Vagina (tissue), 2 donors: ENCODE data around the gene MCL1. TPM values are rescaled to one million over a fixed set of nuclear protein-coding genes. Genes with fewer than 3 reads are reported as not detected.
A peak's percentile ranks its signal among the peaks of the same experiment; 100 is the strongest.

Source experiments
- DNase-seq, 2 donors: peaks; one replicate each; pipeline ENCODE4 v3.0.0-alpha.2; 2017; ENCODE audit errors: extremely low spot score in 2 of 2
- H3K27ac ChIP-seq: fragments of 200-600 bp; sonication (generic); one replicate; pipeline ENCODE4 v1.5.1; 2019
- H3K27me3 ChIP-seq: fragments of 200-600 bp; sonication (generic); one replicate; pipeline ENCODE4 v1.5.1; 2019
- H3K36me3 ChIP-seq, 2 donors: fragments of 200-600 bp; sonication (generic); one replicate each; pipeline ENCODE4 v1.5.1; 2017 to 2019
- H3K4me1 ChIP-seq: fragments of 200-600 bp; sonication (generic); one replicate; pipeline ENCODE4 v1.5.1; 2019
- H3K4me3 ChIP-seq, 2 donors: fragments of 200-600 bp; sonication (generic); 1 replicate in 1 of 2; 2 replicates in 1 of 2; pipeline ENCODE4 v1.5.1; 2016 to 2019
- H3K9me3 ChIP-seq: fragments of 200-600 bp; sonication (generic); one replicate; pipeline ENCODE4 v1.5.1; 2019
- CTCF ChIP-seq, 3 experiments: fragments of 450-650 bp in 2 of 3; fragments of 200-600 bp in 1 of 3; sonication (generic) in 1 of 3; IDR thresholded peaks; one replicate each; pipeline ENCODE4 v1.5.1; 2017 to 2019; ENCODE audit warnings: antibody characterized with exemption in 3 of 3, mild to moderate bottlenecking in 2 of 3, moderate library complexity in 2 of 3
- POLR2A ChIP-seq, 2 donors: fragments of 450-650 bp; IDR thresholded peaks; one replicate each; pipeline ENCODE4 v1.6.1; 2017; ENCODE audit warnings: antibody characterized with exemption in 2 of 2, mild to moderate bottlenecking in 2 of 2, moderate library complexity in 2 of 2
- POLR2AphosphoS5 ChIP-seq, 2 donors: sonication (generic); formaldehyde crosslinking; IDR thresholded peaks; one replicate each; pipeline ENCODE4 v1.9.0; 2017; ENCODE audit warnings: antibody characterized with exemption in 2 of 2, mild to moderate bottlenecking in 2 of 2, low read depth in 1 of 2; ENCODE audit not compliant: insufficient read depth in 1 of 2
- intact Hi-C: fragments of 100-400 bp; cut with DNase I; formaldehyde crosslinking; loops from one replicate; pipeline ENCODE4 v1.15.1; 2023
- total RNA-seq: library from RNA; depleted of rRNA; stranded (reverse); fragments of >200 nt; gene quantifications from one replicate; pipeline ENCODE4 v1.2.3, GENCODE V29; 2016

Gene MCL1
- total RNA-seq, 1 donor from 2014 or later: 181 TPM

DNA sequence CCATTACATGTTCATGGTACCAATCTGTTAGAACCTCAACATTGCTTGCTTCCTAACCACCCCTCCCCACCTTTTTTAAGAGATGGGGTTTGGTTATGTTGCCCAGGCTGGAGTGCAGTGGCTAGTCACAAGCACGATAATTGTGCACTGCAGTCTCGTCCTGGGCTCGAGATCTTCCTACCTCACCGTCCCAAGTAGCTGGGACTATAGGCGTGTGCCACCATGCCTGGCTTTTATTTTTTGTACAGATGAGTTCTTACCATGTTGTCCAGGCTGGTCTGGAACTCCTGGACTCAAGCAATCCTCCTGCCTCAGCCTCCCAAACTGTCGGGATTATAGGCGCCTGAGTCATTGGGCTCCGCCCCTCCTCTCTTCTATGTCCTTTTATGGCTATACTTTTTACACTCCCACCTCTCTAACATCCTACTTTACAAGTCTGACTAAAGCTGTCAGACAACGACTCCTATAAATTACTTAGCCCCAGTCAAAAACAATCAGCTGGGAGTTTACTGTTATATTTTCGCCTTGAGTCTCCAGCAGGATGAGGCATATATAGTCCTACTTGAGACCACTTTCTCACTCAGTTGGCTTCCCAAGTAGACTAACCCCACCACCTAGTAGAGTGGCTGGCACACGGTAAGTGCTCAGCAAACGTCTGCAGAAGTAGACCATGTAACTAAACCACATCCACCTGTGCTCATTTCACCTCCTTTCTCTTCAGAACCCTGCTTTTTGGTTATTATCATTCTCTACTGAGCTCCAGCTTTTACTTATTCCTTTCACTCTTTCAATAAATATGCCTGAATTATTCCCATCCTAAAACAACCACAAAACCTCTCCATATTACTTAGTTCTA, 36.2 kb upstream of the MCL1 start:
- H3K36me3 ChIP-seq: peaks cover 0 to 20% of the 10 kb centered on the region in 2 donors
- TF ChIP-seq POLR2AphosphoS5 (IDR thresholded peaks at IDR 0.05; ENCODE audit: insufficient read depth in 1 of 2, low read depth in 1 of 2) (no peak), POLR2A (IDR thresholded peaks at IDR 0.05) (no peak), CTCF (IDR thresholded peaks at IDR 0.05) (no peak)
- no peak overlapping the region for H3K4me3 ChIP-seq
- DNase-seq: no peak
- H3K9me3 ChIP-seq: no peaks in the 10 kb centered on the region
- intact Hi-C loops: loop anchor here (5.0 kb wide), 1 partner anchor 38 kb away; the partner anchor contains the start of gene MCL1
- H3K4me1 ChIP-seq: peaks cover 60% of the 10 kb centered on the region
- peak overlapping the region; percentile 44 for H3K27ac ChIP-seq
- H3K27me3 ChIP-seq: no peaks in the 10 kb centered on the region

GRCh38 chr1:150613061-150613920, 33.9 kb upstream of the MCL1 start:
- peaks cover 56% of the 10 kb centered on the region for H3K4me1 ChIP-seq
- no peaks in the 10 kb centered on the region for H3K27me3 ChIP-seq
- no peak overlapping the region for H3K4me3 ChIP-seq
- H3K9me3 ChIP-seq: no peaks in the 10 kb centered on the region
- intact Hi-C loops: no loop called here
- peak overlapping the region; percentile 82 for H3K27ac ChIP-seq
- TF ChIP-seq POLR2A (IDR thresholded peaks at IDR 0.05): no peak
- TF ChIP-seq POLR2AphosphoS5 (IDR thresholded peaks at IDR 0.05; ENCODE audit: insufficient read depth in 1 of 2, low read depth in 1 of 2): peak; percentile 13 to 95
- peaks cover 0 to 12% of the 10 kb centered on the region in 2 donors for H3K36me3 ChIP-seq
- no peak for DNase-seq

DNA sequence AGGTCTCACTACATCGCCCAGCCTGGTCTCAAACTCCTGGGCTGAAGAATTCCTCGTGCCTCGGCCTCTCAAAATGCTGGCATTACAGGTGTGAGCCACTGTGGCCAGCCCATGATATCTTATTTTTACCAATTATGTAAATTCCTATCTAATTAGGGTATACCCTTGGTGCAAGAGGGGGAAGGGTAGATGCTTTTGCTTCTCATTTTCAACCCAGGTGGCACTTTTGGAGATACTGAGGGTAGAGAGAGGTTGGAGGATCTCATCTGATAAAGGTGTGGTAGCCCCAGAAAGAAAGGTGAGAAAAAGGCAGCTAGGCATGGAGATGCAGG, 32.6 kb upstream of the MCL1 start:
- Histone ChIP-seq H3K9me3 (no peaks in the 10 kb centered on the region), H3K4me1 (peaks cover 56% of the 10 kb centered on the region), H3K4me3 (no peak overlapping the region), H3K27ac (peak overlapping the region; percentile 82), H3K27me3 (no peaks in the 10 kb centered on the region), H3K36me3 (peaks cover 0 to 6% of the 10 kb centered on the region in 2 donors)
- TF ChIP-seq POLR2AphosphoS5 (IDR thresholded peaks at IDR 0.05; ENCODE audit: insufficient read depth in 1 of 2, low read depth in 1 of 2) (no peak), POLR2A (IDR thresholded peaks at IDR 0.05) (no peak), CTCF (IDR thresholded peaks at IDR 0.05) (no peak)
- intact Hi-C loops: no loop called here
- no peak for DNase-seq

DNA sequence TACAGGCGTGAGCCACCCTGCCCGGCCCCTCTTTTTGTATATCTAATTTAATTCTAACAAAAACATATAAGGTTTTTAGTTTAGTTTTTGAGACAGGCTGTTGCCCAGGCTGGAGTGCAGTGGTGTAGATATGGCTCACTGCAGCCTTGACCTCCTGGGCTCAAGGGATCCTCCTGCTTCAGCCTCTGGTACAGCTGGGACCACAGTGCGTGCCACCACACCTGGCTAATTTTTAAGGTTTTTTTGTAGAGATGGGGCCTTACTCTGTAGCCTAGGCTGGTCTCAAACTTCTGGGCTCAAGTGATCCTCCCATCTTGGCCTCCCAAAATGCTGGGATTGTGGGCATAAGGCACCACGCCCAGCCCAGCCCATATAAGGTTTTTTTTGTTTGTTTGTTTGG, 31.2 kb upstream of the MCL1 start:
- Histone ChIP-seq H3K36me3 (no peaks in the 10 kb centered on the region), H3K4me1 (peaks cover 56% of the 10 kb centered on the region), H3K9me3 (no peaks in the 10 kb centered on the region), H3K27me3 (no peaks in the 10 kb centered on the region), H3K4me3 (no peak overlapping the region), H3K27ac (peak overlapping the region; percentile 82)
- TF ChIP-seq POLR2A (IDR thresholded peaks at IDR 0.05): no peak
- no peak for TF ChIP-seq CTCF (IDR thresholded peaks at IDR 0.05)
- no peak for TF ChIP-seq POLR2AphosphoS5 (IDR thresholded peaks at IDR 0.05; ENCODE audit: insufficient read depth in 1 of 2, low read depth in 1 of 2)
- DNase-seq: no peak
- intact Hi-C loops: no loop called here

DNA sequence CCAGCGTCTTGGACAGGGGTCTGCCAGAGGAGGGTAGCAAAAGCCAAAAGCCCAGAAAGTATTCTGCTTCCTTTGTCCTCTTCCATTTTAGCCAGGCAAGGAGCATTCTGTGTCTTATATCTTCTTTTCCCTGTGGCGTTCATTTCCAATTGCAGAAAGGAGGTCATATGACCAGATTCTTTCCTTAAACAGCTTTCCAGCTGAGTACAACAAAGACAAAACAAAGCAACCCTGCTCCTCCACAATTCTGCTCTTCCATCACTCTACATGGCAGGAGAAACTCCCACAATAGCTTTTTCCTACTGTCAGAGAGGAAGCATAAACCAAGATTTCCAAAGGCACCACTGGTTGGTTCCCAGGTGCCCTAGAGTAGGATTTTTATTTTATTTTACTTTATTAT, 30.3 kb upstream of the MCL1 start:
- no peak for DNase-seq
- Histone ChIP-seq H3K4me1 (peaks cover 53% of the 10 kb centered on the region), H3K27me3 (no peaks in the 10 kb centered on the region), H3K9me3 (no peaks in the 10 kb centered on the region), H3K4me3 (no peak overlapping the region), H3K36me3 (no peaks in the 10 kb centered on the region), H3K27ac (peak overlapping the region; percentile 82)
- intact Hi-C loops: no loop called here
- TF ChIP-seq POLR2A (IDR thresholded peaks at IDR 0.05) (no peak), POLR2AphosphoS5 (IDR thresholded peaks at IDR 0.05; ENCODE audit: insufficient read depth in 1 of 2, low read depth in 1 of 2) (peak in 1 of 2 donors; percentile 30)
